ENCODE data around the gene CDKL5.

CDKL5 gene

DNA sequence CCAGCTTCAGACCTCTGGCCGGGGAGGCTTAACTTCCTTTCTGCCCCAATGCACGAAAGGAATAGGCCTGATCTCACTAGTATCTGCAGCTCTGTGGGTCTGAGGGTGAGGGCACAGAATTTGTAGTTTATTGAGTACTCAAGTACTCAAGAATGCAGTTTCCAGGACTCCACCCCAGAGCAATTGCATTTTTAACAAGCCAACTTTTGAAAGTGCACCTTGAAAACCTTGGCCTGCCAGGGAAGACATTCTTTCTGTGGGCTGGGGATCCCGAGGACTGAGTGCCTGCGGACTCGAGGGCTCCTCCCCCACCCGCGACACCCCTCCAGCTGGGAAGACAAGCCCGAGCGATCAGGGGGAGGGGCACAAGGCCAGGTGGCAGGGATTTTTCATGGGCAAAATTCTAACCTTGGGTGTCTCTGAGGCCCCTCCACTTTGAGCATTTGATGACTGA, 224.1 kb downstream of the CDKL5 start:
- DNase-seq (ENCODE audit: low read depth): no peak

- no peak for DNase-seq (ENCODE audit: low read depth)
Observed at GRCh38 chrX:18650662-18651061, 225.3 kb downstream of the CDKL5 start.

GRCh38 chrX:18652636-18653035, 227.2 kb downstream of the CDKL5 start:
- no peak for DNase-seq (ENCODE audit: low read depth)

DNA sequence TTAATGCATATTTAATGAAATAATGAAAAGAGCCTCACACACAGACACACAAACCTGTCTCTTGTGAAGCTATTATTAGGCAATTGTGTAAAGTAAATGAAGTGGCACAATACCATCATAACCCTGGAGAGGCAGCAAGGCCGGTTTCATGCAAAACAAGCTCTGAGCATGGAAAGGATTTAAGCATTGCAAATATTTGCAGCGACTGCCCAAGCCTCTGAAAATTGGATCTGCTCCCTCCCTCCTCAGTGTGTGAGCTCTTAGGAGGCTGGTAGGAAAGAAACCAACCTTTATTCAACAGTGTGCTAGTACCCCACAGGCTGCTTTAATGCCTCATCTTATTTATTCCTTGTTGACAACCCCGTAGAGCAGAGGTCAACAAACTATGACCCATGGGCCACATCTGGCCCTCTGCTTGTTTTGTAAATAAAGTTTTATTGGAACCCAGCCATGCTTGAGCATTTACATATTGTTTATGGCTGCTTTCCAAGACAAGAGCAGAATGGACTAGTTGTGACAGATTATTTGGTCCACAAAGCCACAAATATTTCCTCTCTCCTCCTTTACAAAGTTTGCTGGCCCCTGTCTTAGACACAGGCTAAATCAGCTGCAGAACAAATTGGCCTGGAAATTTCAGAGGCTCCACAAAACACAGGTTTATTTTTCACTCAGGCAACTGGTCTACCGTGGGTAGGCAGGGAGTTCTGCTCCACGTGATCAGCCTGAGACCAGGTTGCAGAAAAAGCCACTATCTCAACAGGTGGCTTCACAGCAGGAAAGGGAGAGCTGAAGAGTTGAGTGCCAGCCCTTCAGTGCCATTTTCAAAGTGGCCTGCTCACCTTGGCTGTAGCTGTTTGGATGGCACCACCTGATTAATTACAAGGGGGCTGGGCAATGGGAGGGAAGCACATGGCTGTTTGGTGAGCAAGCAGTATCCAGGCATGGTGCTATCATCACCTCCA, 229.7 kb downstream of the CDKL5 start:
- DNase-seq (ENCODE audit: low read depth): no peak

DNA sequence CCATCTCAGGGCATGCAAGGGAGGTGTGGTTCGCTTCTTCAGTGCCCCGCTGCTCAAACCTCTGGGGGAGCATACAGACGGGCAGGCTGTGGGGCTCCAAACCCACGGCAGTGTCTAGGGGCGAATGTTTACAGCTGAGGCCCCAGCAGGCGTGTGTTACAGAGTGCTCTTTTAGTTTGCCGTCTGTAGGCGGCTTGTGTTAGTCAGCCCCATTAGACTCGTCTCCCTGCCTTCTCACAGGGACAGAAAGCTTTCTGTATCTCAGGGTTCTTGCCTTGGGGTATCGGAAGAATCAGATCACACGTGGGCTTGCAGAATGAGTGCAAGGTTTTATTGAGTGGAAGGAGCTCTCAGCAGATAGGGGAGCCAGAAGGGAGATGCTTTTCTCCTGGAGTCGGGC, 235.9 kb downstream of the CDKL5 start:
- no peak for DNase-seq (ENCODE audit: low read depth)

GRCh38 chrX:18664947-18665346, 239.5 kb downstream of the CDKL5 start:
- DNase-seq (ENCODE audit: low read depth): no peak

DNA sequence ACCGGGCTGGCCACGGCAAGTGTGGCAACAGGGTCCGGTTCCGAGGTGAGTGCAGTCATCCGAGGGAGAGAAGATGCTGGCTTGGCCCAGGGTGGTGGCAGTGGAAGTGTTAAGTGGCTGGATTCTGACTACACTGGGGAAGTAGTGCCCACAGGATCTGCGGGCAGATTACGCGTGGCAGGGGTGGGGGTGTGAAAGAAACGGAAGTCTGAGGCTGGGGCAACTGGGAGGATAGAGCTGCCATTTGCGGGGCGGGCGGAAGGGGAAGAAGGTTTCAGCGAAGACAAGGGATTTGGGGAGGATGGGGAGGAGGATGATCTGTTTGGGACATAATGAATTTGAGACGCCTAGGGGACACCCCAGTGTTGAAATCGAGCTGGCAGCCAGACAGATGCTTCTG, 241.2 kb downstream of the CDKL5 start:
- no peak for DNase-seq (ENCODE audit: low read depth)

GRCh38 chrX:18668071-18668835, 242.8 kb downstream of the CDKL5 start:
- DNase-seq (ENCODE audit: low read depth): no peak

GRCh38 chrX:18672008-18672407, 246.6 kb downstream of the CDKL5 start, which contains the start of gene RS1:
Gene RS1 (minus strand): TSS chrX:18672108. CDS start chrX:18672068, 40 bp downstream.
- DNase-seq (ENCODE audit: low read depth): no peak

DNA sequence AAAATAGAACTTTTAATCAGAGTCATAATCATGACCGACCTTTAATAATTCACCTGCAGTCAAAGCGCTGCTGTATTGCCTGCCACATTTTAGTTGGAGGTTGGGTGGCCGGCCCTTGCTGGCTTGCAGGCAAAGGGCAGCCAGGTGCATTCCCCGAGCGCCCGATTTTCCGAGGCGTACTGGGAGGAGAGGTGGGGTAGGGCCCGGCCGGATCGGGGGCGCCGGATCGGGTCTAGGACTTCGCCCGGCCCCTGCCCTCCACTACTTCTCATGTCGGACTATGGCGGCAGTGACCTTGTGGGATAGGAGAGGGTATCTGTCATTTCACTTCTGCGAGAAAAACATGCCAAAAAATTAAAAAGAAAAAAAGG, 249.0 kb downstream of the CDKL5 start:
- peak; percentile 5 for DNase-seq (ENCODE audit: low read depth)

GRCh38 chrX:18674788-18675735, 249.7 kb downstream of the CDKL5 start:
- peak; percentile 65 for DNase-seq (ENCODE audit: low read depth)

DNA sequence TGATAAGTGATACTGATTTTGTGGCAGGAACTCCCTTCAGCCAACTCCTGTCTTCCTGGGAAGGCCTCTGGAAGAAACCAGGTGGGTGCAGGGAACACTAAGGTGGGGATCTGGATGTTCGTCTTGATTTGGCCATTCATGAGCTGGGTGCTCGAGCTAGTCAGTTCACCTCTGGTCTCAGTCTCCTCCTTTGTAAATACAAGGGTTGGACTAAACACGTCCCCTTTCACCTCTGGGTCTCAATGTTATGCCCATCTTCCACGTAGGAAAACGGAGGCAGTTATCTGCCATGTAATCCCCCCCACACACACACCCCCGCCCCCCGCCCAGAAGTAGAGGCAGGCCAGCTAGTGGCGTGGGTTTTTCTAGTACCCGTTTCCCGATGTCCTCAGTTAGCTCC, 250.6 kb downstream of the CDKL5 start:
- DNase-seq (ENCODE audit: low read depth): no peak

- DNase-seq (ENCODE audit: low read depth): no peak
Observed at GRCh38 chrX:18676470-18676869, 251.1 kb downstream of the CDKL5 start.

DNA sequence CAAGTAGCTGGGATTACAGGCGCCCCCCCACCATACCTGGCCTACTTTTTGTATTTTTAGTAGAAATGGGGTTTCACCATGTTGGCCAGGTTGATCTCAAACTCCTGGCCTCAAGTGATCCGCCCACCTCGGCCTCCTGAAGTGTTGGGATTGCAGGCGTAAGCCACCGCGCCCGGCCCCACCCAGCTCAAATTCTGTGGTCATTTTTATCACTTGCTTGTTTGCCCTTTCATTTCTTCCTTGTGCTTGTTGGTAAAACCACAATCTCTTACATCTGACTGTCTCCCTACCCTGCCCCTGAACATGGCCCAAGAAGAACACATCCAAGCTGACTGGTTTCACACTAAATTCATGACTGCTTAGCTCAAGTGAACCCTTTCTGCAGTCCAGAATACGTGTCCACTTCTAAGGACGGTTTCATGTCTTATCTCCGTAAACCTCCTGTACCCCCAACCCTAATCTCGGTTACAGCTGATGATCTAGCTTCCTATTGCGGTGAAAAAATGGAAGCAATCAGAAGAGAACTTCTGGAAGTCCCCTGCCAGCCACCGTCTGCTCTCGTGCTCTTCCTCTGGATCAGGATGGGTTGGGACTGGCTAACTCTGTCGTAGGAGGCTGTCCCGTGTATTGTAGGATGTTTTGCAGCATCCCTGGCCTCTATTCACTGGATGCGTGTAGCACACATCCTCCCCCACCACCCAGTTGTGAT, 251.9 kb downstream of the CDKL5 start:
- DNase-seq (ENCODE audit: low read depth): no peak

DNA sequence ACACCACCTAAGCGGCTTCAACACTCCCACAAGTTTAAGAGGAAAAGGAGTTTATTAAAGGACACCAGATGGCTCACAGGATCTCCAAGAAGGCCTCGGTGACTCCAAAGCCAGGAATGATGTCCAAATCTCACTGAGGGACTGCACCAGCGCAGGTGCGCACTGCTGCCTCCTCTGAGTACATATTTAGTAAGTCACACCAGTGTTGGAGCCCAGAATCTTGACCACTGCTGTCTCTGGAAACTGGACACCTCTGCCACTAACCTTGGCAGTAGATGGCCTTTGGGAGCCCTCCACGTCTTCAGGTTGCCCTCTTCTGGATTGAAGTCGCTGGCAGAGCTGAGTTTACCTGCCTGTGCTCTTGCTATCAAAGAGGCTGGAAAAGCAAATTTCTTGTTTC, 256.6 kb downstream of the CDKL5 start:
- no peak for DNase-seq (ENCODE audit: low read depth)

GRCh38 chrX:18682979-18683387, 257.6 kb downstream of the CDKL5 start:
- no peak for DNase-seq (ENCODE audit: low read depth)

DNA sequence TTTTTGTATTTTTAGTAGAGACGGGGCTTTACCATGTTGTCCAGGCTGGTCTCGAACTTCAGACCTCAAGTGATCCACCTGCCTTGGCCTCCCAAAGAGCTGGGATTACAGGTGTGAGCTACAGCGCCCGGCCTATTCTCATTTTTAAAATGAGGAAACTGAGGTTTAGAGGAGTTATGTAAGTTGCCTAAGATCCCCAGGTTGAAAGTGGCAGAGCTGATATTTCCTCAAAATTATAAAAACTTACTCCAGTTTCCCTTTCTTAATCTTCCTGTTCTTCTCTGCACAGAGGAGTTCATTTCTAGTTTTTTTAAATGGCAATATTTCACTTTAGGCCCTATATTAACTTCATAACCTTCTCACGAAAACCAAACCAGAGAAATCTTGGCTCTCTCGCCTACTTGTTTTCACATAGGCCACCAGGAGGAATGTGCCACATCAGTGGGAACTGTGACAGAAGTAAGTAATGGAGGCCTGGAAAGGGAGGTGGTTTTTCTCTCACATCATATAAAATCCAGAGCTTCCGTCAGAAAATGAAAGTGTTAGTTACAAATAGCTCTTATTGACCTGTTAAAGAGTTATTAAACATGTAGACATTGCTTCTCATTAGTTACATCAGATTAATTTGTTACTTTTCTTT, 262.6 kb downstream of the CDKL5 start:
- no peak for DNase-seq (ENCODE audit: low read depth)

GRCh38 chrX:18691431-18691830, 266.0 kb downstream of the CDKL5 start:
- no peak for DNase-seq (ENCODE audit: low read depth)

DNA sequence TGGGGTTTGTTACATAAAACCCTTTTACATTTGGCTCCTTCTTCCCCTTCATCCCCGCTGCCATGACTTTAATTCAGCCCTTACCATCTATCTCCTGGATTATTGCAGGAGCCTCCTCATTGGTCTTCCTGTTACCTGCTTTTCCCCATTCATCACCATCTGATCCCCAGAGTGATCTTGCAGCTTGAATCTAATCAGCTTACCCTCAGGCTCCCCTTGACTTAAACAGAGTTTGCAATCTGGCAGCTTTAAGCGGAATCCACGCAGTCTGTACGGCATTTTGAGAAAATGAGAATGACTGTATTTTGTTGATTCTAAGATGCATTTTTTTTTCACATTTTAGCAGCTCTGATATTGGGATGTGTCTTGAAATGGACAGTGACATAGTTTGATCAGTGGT, 267.1 kb downstream of the CDKL5 start:
- DNase-seq (ENCODE audit: low read depth): no peak

- DNase-seq (ENCODE audit: low read depth): no peak
Observed at GRCh38 chrX:18696653-18697052, 271.2 kb downstream of the CDKL5 start.

Measured in activated T-helper 9 cell treated with anti-CD3 and anti-CD28 coated beads, Interleukin-2, amount 50 U/mL, for 16 hours (primary cell).